GM19452 (cell line): ENCODE measurements around the gene RRM2.

Experiments
- ATAC-seq: cut with Tn5 transposase; IDR thresholded peaks from one replicate; pipeline ENCODE4 v1.9.1; 2021; ENCODE audit not compliant: unreplicated experiment

The RRM2 gene

GRCh38 chr2:10151462-10151861 is 28.9 kb downstream of the RRM2 start:
- no peak for ATAC-seq

- ATAC-seq: no peak
These were observed 34.8 kb downstream of the RRM2 start for GRCh38 chr2:10157293-10157692.

GRCh38 chr2:10158681-10159080 is 36.1 kb downstream of the RRM2 start:
- ATAC-seq: no peak

GRCh38 chr2:10159086-10159485 is 36.5 kb downstream of the RRM2 start:
- ATAC-seq: no peak

- ATAC-seq: no peak
These were observed 37.1 kb downstream of the RRM2 start for GRCh38 chr2:10159581-10160131.

GRCh38 chr2:10160203-10160955 is 37.8 kb downstream of the RRM2 start:
- no peak for ATAC-seq

- ATAC-seq: no peak
These were observed 38.8 kb downstream of the RRM2 start for GRCh38 chr2:10161206-10161931.

- no peak for ATAC-seq
These were observed 39.5 kb downstream of the RRM2 start for GRCh38 chr2:10161961-10162441.

- ATAC-seq: no peak
These were observed 40.3 kb downstream of the RRM2 start for GRCh38 chr2:10162586-10163497.

GRCh38 chr2:10163498-10164486 is 41.3 kb downstream of the RRM2 start:
- no peak for ATAC-seq

GRCh38 chr2:10164601-10165000 is 42.1 kb downstream of the RRM2 start:
- ATAC-seq: no peak

GRCh38 chr2:10165282-10165681 is 42.7 kb downstream of the RRM2 start:
- no peak for ATAC-seq

GRCh38 chr2:10165861-10166675 is 43.5 kb downstream of the RRM2 start:
- ATAC-seq: no peak

GRCh38 chr2:10166676-10167292 is 44.2 kb downstream of the RRM2 start:
- ATAC-seq: no peak

- no peak for ATAC-seq
These were observed 44.8 kb downstream of the RRM2 start for GRCh38 chr2:10167316-10167715.

GRCh38 chr2:10168221-10168620 is 45.7 kb downstream of the RRM2 start:
- ATAC-seq: no peak

- no peak for ATAC-seq
These were observed 46.6 kb downstream of the RRM2 start for GRCh38 chr2:10169053-10169578.

- ATAC-seq: no peak
These were observed 47.0 kb downstream of the RRM2 start for GRCh38 chr2:10169581-10169980.
